H7 (cell line): ENCODE data around the gene MSI2. TPM values are rescaled to one million over a fixed set of nuclear protein-coding genes. Genes with fewer than 3 reads are reported as not detected.

Source experiments
- DNase-seq: peaks from one replicate; pipeline ENCODE4 v3.0.0; 2012
- H3K27me3 ChIP-seq: 2 replicates; pipeline ENCODE4 v1.6.0; 2011; ENCODE audit warnings: mild to moderate bottlenecking, low read length; ENCODE audit not compliant: control insufficient read depth, insufficient read depth
- H3K36me3 ChIP-seq: replicated peaks from 2 replicates; pipeline ENCODE4 v1.5.1; 2011; ENCODE audit warnings: low read length; ENCODE audit not compliant: control insufficient read depth, insufficient read depth
- H3K4me3 ChIP-seq: 2 replicates; pipeline ENCODE4 v1.5.1; 2011; ENCODE audit warnings: low read depth, mild to moderate bottlenecking, control low read depth, low read length, moderate library complexity; ENCODE audit not compliant: insufficient read depth
- total RNA-seq: library from RNA; depleted of rRNA; stranded (reverse); fragments of >200 nt; shearing (Covaris generic); gene quantifications from 2 replicates; pipeline ENCODE4 v1.2.3, GENCODE V29; 2014

The MSI2 gene
- total RNA-seq, 1 experiment from 2014 or later, result 31.0 TPM

DNA sequence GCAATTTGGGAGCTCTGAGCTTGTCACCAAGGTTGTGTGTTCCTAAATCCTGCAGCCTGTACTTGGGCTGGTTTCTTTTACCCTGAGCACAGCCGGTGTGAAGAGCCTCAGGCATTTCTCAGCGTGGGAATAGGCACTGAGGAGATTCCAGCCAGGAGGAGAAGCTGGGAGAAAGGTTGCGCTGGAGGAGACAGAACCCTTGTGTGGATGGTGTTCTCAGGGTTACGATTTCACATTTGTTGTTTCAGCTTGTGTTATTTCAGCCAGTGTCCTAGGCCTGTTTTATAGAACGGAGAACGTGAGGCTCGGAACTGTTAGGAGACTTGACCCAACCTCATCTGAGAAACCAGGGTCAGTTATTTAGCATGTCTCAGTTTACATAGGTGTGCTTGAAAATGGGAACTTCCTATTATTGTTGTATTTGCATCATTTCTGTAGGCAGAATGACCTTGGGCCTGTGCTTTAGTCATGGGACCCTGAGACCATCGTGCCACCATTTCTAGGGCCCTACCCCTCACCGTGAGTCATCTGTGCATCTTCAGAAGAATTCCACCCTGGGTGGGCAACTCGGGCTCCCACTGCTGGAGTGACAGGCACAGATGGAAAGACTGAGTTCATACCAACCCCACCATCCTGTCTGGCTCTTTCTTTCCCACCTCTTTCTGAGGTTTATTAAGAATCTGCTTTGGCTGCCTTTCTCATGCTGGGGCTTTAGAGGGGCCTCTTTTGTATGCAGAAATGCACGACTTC is 134.9 kb downstream of the MSI2 start:
- H3K36me3 ChIP-seq, result no peaks in the 10 kb centered on the region
- H3K27me3 ChIP-seq, result no peaks in the 10 kb centered on the region
- DNase-seq, result no peak
- H3K4me3 ChIP-seq, result no peak overlapping the region

DNA sequence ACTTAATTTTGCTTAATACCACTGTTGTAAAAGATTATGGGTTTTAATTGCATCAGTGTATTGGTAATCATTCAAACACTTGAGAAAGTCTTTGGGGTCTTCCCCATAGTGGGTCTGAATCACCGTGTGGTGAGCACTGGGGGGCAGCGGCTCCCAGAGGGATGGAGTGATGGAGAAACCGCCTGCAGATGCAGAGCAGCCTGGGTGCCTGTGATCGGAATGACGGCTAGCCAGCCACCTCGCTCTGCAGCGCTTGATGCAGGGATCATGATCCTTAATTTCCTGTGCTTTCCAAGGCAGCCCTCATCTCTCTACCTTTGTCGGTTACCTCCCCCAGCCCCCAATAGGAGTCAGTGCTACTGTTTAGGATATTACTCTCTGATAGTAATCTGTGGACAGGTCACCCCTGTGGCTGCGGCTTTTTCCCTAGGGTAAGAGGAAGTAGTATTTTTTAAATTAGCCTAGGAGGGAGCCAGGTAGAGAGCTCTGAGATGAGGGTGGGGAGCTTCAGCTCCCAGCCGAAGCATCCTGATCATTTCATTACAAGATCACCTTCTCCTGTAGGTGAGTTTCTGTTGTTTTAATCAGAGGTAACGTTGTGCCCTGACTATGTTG is 135.6 kb downstream of the MSI2 start:
- DNase-seq, result no peak
- Histone ChIP-seq H3K27me3 (no peaks in the 10 kb centered on the region), H3K36me3 (no peaks in the 10 kb centered on the region), H3K4me3 (no peak overlapping the region)

DNA sequence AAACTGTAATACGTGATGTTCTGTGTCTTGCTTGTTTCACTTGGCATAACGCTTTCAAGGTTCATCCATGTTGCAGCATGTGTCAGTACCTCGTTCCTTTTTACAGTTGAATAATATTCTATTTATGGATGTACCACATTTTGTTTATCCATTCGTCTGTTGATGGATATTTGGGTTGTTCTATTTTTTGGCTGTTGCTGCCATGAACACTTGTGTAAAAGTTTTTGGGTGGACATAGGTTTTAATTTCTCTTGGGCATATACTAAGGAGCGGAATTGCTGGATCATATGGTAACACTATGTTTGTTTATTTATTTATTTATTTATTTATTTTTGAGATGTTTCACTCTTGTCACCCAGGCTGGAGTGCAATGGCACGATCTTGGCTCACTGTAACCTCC is 137.0 kb downstream of the MSI2 start:
- no peak for DNase-seq
- no peak overlapping the region for H3K4me3 ChIP-seq

DNA sequence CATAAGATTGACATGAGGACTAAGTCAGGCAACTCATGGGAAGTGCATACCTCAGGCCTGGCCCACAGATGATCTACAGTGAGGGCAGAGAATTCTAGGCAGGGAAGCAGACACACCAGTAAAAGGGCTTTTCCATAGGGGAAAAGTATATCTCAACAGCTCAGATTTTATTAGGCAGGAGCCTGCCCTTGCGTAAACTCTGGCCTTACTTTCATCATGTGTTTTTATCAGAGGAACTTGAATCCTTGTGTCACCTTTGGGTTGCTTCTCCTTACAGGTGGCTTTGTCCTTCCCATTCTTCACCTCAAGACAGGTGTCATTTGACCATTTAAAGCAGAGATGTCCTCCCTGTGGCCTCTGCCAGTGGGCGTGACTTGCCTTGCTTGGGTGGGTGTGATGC is 138.1 kb downstream of the MSI2 start:
- no peak for DNase-seq
- Histone ChIP-seq H3K36me3 (no peaks in the 10 kb centered on the region), H3K4me3 (no peak overlapping the region), H3K27me3 (no peaks in the 10 kb centered on the region)

More for the DNA sequence above, 137.0 kb downstream of the MSI2 start:
- Histone ChIP-seq H3K27me3 (no peaks in the 10 kb centered on the region), H3K36me3 (no peaks in the 10 kb centered on the region)

DNA sequence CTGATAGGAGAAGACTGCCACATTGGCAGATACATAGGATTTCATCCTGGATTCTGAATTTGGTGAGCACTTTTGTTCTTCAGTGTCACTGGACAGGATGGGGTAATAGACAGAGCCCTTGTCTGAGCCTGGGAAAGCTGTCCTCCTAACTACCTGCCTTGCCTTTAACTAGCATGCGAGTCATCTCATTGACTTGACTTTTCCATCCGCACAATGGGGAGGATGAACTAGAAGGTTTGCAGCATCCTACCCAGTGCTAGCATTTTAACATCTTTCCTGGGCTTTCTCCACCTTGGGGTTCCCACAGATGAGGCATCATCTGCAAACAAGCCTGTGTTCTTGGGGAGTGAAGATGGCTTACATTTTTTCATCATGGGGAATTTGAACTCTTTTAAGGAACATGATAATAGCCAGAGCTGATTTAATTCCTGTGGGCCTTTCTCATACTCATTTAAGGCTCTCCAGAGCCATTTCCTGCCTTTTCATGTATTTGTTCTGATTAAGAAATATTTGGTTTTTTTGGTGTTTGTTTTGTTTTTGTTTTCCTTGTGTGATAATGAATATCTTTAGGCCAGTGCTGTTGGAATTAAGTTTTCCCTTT is 139.5 kb downstream of the MSI2 start:
- no peaks in the 10 kb centered on the region for H3K36me3 ChIP-seq
- DNase-seq, result no peak
- H3K4me3 ChIP-seq, result no peak overlapping the region
- H3K27me3 ChIP-seq, result no peaks in the 10 kb centered on the region

DNA sequence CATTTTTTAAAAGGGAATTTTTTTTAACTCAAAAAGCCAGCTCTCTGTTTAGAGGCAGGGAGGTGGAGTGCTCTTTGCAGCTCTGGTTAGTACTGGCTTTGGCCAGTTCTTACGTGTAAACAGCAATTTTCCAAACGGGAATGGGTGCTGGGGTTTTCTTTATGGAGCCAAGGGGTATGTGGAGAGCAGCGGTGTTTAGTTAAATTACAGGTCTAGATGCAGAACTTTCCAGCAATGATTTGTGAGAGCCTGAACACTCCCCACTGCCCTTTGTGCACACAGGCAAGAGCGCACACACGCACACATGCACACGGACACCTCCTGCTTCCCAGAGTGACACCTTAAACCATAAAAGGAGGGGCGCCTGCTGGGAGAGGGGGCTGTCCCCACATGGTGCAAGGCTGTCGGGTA is 140.2 kb downstream of the MSI2 start:
- no peak for DNase-seq
- Histone ChIP-seq H3K4me3 (no peak overlapping the region), H3K36me3 (no peaks in the 10 kb centered on the region), H3K27me3 (no peaks in the 10 kb centered on the region)

DNA sequence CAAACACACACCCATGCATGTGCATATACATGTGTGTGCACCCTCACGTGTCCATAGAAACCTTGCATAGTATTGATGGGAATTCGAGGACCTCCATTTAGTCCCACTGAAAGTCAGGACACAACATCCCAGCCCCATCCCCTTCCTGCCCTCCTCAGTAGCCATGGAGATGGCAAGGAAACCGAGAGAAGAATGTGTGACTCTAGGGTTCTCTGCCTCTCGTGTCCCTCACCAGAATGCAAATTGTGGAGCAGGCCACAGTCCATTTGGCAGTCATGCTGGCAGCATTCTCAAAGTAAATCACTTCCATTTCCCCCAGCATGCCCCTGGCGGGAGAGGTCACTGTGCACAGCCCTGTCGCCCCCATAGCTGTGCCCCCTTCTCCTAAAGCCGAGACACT is 141.1 kb downstream of the MSI2 start:
- no peak for DNase-seq
- Histone ChIP-seq H3K4me3 (no peak overlapping the region), H3K27me3 (no peaks in the 10 kb centered on the region), H3K36me3 (no peaks in the 10 kb centered on the region; the same call in 1 of the 2 replicates)

DNA sequence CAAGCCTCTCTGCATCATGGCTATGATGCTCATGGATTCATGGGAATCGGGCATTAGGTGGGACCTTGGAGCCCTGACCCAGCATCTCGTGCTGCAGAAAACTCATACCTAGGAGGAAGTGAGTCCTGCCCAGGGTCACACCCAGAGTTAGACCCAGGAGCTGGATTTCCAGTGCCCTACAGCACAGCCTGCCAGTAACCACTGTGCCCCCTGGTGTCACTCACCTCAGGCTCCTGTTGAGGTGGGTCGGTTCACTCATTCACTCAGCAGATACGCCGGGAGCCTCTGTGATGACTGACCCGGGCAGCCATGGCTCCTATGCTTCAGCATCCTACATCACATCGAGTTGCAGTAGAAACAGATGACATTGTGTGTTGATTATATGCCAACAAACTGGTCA is 143.4 kb downstream of the MSI2 start:
- Histone ChIP-seq H3K4me3 (no peak overlapping the region), H3K36me3 (no peaks in the 10 kb centered on the region; the same call in 1 of the 2 replicates), H3K27me3 (no peaks in the 10 kb centered on the region)
- DNase-seq, result no peak

DNA sequence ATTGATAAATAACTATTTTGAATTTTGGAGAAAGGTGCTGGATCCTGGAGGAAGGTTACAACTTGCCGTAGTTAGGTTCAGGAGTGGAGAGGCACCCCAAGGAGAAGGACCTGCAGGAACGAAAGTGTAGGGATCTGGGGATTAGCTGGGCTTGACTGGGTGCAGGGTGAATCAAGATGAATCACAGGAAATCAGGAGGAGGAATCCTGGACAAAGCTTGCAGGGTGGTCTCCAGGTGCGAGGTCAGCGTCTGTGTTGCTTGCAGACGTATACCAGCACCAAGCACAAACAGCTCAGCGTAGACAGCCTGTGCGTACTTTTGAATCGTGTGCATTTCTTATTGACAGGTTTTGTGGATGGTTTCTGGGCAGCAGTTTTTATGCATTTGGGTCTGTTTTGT is 144.3 kb downstream of the MSI2 start:
- H3K36me3 ChIP-seq, result no peaks in the 10 kb centered on the region; the same call in 1 of the 2 replicates
- H3K4me3 ChIP-seq, result no peak overlapping the region

DNA sequence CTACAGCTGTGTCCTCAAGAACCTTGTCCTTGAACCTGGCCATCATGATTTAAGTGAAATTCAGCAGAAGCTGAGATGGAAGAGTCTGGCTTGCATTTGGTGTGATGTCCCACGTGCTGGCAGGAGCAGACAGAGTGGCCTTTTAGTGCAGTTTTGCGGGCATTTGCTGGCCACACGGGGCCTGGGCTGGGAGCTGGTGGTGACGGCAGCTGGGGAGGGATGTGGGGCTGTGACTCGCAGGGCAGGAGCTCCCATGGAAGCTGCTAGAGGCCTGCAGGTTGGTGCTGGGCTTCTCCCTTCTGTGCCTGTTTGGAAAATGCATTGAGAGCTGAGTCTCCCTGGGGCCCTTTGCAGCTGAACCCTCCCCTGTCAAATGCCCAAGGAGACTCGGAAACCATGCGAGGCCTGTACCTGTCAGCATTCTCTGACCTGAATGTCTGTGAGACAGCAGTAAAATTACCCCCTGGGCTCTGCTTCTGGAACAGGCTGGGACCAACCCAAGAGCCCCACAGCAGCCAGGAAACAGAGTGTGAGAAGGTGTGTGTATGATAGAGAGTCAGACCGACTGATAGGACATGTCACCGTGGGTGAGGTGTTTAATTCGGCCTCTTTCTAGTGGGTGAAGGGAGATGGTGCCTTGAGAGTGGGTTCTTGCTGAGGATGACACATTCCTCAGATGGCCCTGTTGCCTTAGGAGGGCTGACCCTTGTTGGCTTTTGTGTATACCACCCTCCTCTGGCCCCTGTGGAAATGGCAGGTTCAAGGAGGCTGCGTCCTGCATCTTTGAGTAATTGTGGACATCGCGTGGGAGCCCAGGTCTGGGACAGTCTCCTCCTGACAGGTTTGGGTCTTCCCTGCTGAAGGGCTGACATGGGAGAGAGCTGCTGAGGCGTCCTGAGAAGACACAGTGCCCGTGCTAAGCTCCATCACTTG is 145.5 kb downstream of the MSI2 start:
- peak; percentile 79 for DNase-seq
- no peak overlapping the region for H3K4me3 ChIP-seq
- no peaks in the 10 kb centered on the region; the same call in 1 of the 2 replicates for H3K36me3 ChIP-seq
- no peaks in the 10 kb centered on the region for H3K27me3 ChIP-seq

More for the DNA sequence above, 144.3 kb downstream of the MSI2 start:
- no peaks in the 10 kb centered on the region for H3K27me3 ChIP-seq
- no peak for DNase-seq

DNA sequence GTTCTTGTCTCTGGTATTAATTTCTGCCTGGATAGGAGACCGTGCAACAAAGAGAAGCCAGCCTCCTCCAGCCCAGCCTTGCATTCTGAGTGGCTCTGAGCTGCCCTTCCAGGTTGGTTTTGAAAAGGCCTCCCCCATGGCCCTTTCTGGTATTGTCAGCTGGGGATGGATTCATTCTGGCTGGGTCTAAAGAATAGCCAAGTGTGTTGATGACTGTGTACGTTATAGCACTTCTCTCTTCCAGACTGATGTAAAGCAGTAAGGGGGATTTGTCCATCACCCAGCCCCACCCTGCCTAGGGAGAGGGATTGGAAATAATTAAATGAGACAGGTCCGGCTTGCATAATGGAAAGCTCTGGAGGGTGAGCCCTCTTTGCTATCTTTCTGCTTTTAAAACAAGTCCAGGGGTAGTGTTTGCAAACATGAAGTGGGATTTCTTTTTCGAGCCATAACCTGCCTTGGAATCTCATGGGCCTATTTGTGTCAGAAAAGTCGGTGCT is 146.4 kb downstream of the MSI2 start:
- DNase-seq, result no peak
- Histone ChIP-seq H3K36me3 (no peaks in the 10 kb centered on the region; the same call in 1 of the 2 replicates), H3K4me3 (no peak overlapping the region), H3K27me3 (no peaks in the 10 kb centered on the region)

DNA sequence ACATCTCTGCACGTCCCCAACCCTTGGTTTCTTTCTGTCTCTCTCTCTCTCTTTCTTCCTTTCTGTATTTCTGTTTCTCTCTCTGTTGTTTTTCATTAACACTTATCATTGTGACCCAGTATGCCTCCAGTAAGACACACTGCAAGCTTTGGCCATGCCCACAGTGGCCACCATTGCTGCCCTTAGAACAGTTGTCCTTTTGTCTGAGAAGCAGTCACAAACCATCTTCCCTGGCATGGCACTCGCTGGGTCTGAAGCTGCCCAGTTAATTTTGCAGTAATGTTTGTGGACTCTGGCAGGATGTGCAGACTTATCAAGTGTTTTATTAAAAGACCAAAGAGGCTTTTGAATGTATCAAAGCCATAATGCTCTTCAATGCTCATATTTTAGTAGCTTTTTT is 146.9 kb downstream of the MSI2 start:
- DNase-seq, result no peak
- H3K36me3 ChIP-seq, result no peaks in the 10 kb centered on the region; the same call in 1 of the 2 replicates
- no peaks in the 10 kb centered on the region for H3K27me3 ChIP-seq
- no peak overlapping the region for H3K4me3 ChIP-seq

DNA sequence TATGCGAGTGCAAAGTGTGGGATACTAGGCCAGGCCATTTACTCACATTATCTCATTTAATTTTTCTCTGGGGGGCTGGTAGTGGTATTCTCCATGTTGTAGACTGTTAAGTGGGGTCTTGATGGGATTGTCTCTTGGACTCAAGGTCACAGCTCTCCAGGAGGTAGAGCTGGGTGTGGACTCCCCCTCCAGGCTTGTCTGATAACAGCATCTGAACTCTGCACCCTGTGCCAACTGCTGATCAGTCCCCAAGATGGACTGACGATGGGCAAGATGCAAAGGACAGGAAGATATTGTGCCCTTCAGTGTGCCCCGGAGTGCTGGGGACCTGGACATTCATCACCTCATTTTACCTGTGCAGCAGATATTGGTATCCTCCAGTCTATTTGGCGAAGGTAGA is 147.8 kb downstream of the MSI2 start:
- H3K27me3 ChIP-seq, result no peaks in the 10 kb centered on the region
- DNase-seq, result no peak
- H3K36me3 ChIP-seq, result no peaks in the 10 kb centered on the region; the same call in 1 of the 2 replicates
- no peak overlapping the region for H3K4me3 ChIP-seq
